NCI-H2196 (cell line): ENCODE results near the gene GOSR2.
A peak's percentile ranks its signal among the peaks of the same experiment; 100 is the strongest.

ENCODE experiments used
- DNase-seq: peaks from one replicate; lab custom pipeline; 2025; ENCODE audit not compliant: unreplicated experiment; lab: John Stamatoyannopoulos, UW

GOSR2 gene

GRCh38 chr17:46958041-46958591 is 35.2 kb downstream of the GOSR2 start:
- no peak for DNase-seq

GRCh38 chr17:46960152-46960551 is 37.2 kb downstream of the GOSR2 start:
- DNase-seq = no peak

- DNase-seq = peak; percentile 28
Measured at GRCh38 chr17:46962374-46962790, 39.4 kb downstream of the GOSR2 start.

GRCh38 chr17:46963571-46963970 is 40.6 kb downstream of the GOSR2 start:
- no peak for DNase-seq

- DNase-seq = no peak
Measured at GRCh38 chr17:46964315-46965265, 41.6 kb downstream of the GOSR2 start.

- no peak for DNase-seq
Measured at GRCh38 chr17:46968224-46968834, 45.4 kb downstream of the GOSR2 start.

GRCh38 chr17:46968896-46969295 is 45.9 kb downstream of the GOSR2 start:
- no peak for DNase-seq

- no peak for DNase-seq
Measured at GRCh38 chr17:46971647-46972300, 48.8 kb downstream of the GOSR2 start.

GRCh38 chr17:46972346-46972745 is 49.4 kb downstream of the GOSR2 start:
- no peak for DNase-seq

- peak; percentile 64 for DNase-seq
Measured at GRCh38 chr17:46974086-46974485, 51.1 kb downstream of the GOSR2 start.

GRCh38 chr17:46975287-46975686 is 52.3 kb downstream of the GOSR2 start:
- DNase-seq = no peak

GRCh38 chr17:46976626-46977270 is 53.8 kb downstream of the GOSR2 start:
- no peak for DNase-seq

GRCh38 chr17:46977348-46977747 is 54.4 kb downstream of the GOSR2 start:
- peak; percentile 39 for DNase-seq

- DNase-seq = no peak
Measured at GRCh38 chr17:46977750-46978488, 55.0 kb downstream of the GOSR2 start.

GRCh38 chr17:46978489-46979146 is 55.7 kb downstream of the GOSR2 start:
- DNase-seq = no peak

GRCh38 chr17:46979147-46979863 is 56.3 kb downstream of the GOSR2 start, which contains the start of gene RPRML:
RPRML (minus strand) TSS chr17:46979253; CDS start chr17:46979007, 246 bp downstream.
- peak; percentile 57 for DNase-seq

- DNase-seq = no peak
Measured at GRCh38 chr17:46982577-46982976, 59.6 kb downstream of the GOSR2 start.

GRCh38 chr17:46983782-46984181 is 60.8 kb downstream of the GOSR2 start:
- no peak for DNase-seq

- peak; percentile 34 for DNase-seq
Measured at GRCh38 chr17:46984341-46984740, 61.4 kb downstream of the GOSR2 start.
